ENCODE results near the gene MOSPD3. TPM values are rescaled to one million over a fixed set of nuclear protein-coding genes. Genes with fewer than 3 reads are reported as not detected.

The MOSPD3 gene
- total RNA-seq, 1 experiment from 2014 or later: 25.0 TPM

GRCh38 chr7:100649826-100650565, 37.7 kb downstream of the MOSPD3 start:
- H3K36me3 ChIP-seq (ENCODE audit: control insufficient read depth, insufficient read depth, low read length): no peaks in the 10 kb centered on the region
- no peak overlapping the region for H3K4me3 ChIP-seq (ENCODE audit: low read depth in 2 of 2, low read length in 2 of 2)
- intact Hi-C loops (cut with micrococcal nuclease; ENCODE audit: unreplicated experiment) (no loop called here), in situ Hi-C loops (cut with HindIII; ENCODE audit: low pct_unique_long_range_greater_than_20kb, low sequenced_read_pairs) (no loop called here)
- CTCF ChIA-PET: no interaction called here
- TF ChIP-seq, protein P1, sequence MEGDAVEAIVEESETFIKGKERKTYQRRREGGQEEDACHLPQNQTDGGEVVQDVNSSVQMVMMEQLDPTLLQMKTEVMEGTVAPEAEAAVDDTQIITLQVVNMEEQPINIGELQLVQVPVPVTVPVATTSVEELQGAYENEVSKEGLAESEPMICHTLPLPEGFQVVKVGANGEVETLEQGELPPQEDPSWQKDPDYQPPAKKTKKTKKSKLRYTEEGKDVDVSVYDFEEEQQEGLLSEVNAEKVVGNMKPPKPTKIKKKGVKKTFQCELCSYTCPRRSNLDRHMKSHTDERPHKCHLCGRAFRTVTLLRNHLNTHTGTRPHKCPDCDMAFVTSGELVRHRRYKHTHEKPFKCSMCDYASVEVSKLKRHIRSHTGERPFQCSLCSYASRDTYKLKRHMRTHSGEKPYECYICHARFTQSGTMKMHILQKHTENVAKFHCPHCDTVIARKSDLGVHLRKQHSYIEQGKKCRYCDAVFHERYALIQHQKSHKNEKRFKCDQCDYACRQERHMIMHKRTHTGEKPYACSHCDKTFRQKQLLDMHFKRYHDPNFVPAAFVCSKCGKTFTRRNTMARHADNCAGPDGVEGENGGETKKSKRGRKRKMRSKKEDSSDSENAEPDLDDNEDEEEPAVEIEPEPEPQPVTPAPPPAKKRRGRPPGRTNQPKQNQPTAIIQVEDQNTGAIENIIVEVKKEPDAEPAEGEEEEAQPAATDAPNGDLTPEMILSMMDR (IDR thresholded peaks at IDR 0.05): no peak
- TF ChIP-seq TCF7L2 (IDR thresholded peaks at IDR 0.05; ENCODE audit: low read depth, low read length): no peak
- TF ChIP-seq, protein P2, sequence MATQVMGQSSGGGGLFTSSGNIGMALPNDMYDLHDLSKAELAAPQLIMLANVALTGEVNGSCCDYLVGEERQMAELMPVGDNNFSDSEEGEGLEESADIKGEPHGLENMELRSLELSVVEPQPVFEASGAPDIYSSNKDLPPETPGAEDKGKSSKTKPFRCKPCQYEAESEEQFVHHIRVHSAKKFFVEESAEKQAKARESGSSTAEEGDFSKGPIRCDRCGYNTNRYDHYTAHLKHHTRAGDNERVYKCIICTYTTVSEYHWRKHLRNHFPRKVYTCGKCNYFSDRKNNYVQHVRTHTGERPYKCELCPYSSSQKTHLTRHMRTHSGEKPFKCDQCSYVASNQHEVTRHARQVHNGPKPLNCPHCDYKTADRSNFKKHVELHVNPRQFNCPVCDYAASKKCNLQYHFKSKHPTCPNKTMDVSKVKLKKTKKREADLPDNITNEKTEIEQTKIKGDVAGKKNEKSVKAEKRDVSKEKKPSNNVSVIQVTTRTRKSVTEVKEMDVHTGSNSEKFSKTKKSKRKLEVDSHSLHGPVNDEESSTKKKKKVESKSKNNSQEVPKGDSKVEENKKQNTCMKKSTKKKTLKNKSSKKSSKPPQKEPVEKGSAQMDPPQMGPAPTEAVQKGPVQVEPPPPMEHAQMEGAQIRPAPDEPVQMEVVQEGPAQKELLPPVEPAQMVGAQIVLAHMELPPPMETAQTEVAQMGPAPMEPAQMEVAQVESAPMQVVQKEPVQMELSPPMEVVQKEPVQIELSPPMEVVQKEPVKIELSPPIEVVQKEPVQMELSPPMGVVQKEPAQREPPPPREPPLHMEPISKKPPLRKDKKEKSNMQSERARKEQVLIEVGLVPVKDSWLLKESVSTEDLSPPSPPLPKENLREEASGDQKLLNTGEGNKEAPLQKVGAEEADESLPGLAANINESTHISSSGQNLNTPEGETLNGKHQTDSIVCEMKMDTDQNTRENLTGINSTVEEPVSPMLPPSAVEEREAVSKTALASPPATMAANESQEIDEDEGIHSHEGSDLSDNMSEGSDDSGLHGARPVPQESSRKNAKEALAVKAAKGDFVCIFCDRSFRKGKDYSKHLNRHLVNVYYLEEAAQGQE (IDR thresholded peaks at IDR 0.05; ENCODE audit: insufficient read depth in 1 of 2, low read depth in 2 of 2, low read length in 1 of 2): no peak
- no peaks in the 10 kb centered on the region for H3K9me3 ChIP-seq (ENCODE audit: control insufficient read depth, insufficient read depth, low read depth, low read length)
- no peaks in the 10 kb centered on the region for H3K27me3 ChIP-seq (ENCODE audit: control insufficient read depth, insufficient read depth, low read length)
- no peak for DNase-seq (ENCODE audit: low read depth, low spot score)
- POLR2A ChIA-PET: interaction anchor here (0.5 kb wide), 1 partner anchor 48 kb away, joined by 4 read pairs; the partner anchor contains the start of gene PCOLCE
- ATAC-seq: no peak
- no TSS peak for BruUV-seq (replicated peaks)
- H3K27ac ChIP-seq (ENCODE audit: low read length): no peak overlapping the region
- no peaks in the 10 kb centered on the region for H3K4me1 ChIP-seq (ENCODE audit: control insufficient read depth, insufficient read depth, low read length)

DNA sequence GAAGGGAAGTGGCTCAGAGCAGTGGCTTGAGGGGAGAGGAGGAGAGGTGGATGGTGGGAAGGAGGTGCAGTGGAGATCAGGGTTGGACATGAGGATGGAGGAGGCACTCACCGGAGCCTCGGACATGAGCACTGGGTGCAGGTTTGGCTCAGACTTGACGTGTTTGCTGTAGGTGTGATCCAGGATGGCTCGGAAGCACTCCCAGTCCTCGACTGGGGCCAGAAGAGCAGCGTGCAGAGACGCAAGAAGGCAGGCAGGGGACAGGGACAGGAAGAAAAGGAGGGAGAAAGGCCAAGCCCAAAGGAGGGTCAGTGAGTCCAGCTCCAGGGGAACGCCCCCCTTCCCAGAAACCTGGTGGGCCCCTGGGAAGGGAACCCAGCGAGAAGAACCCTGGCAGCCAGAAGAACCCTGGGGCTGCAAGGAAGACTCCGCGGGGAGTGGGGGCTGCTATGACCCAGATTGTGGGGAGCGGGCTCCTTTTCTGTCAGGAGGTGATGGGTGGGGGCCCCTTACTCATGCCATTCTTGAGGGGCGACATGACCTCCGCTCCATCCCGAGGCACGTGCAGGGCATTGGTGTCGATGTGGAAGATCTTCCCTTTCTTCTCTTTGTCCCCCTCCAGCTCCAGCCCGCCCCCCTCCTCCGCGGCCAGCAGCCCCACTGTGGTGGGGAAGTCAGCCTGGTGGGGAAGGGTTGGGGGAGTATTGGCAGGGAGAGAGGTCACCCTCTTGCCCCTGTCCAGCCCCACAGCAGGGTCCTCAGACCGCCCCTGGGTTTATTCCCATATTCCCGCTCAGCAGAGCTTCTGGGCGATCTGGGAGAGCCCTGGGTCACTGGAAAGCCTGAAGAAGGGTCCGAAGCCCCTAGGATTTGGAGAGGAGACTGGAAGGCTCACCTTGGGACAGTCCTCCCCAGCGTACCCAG, 42.8 kb downstream of the MOSPD3 start:
- ChIA-PET CTCF (no interaction called here), POLR2A (no interaction called here)
- intact Hi-C loops (cut with micrococcal nuclease; ENCODE audit: unreplicated experiment): no loop called here
- H3K9me3 ChIP-seq (ENCODE audit: control insufficient read depth, insufficient read depth, low read depth, low read length): no peaks in the 10 kb centered on the region
- no peaks in the 10 kb centered on the region for H3K36me3 ChIP-seq (ENCODE audit: control insufficient read depth, insufficient read depth, low read length)
- in situ Hi-C loops (cut with HindIII; ENCODE audit: low pct_unique_long_range_greater_than_20kb, low sequenced_read_pairs): no loop called here
- H3K27ac ChIP-seq (ENCODE audit: low read length): no peak overlapping the region
- H3K4me3 ChIP-seq (ENCODE audit: low read depth in 2 of 2, low read length in 2 of 2): no peak overlapping the region; a peak in 1 of 4 replicates
- no peaks in the 10 kb centered on the region for H3K27me3 ChIP-seq (ENCODE audit: control insufficient read depth, insufficient read depth, low read length)
- peak; percentile 61 for ATAC-seq
- no peaks in the 10 kb centered on the region for H3K4me1 ChIP-seq (ENCODE audit: control insufficient read depth, insufficient read depth, low read length)
- BruUV-seq (replicated peaks): no TSS peak
- no peak for DNase-seq (ENCODE audit: low read depth, low spot score)
- no peak for TF ChIP-seq POLR2AphosphoS5 (IDR thresholded peaks at IDR 0.05; ENCODE audit: low read depth, low read length)
- no peak for TF ChIP-seq TCF7L2 (IDR thresholded peaks at IDR 0.05; ENCODE audit: low read depth, low read length)
- TF ChIP-seq SIN3A (IDR thresholded peaks at IDR 0.05; ENCODE audit: borderline replicate concordance, insufficient read depth, low read depth, low read length): no peak
- TF ChIP-seq, protein P2 (IDR thresholded peaks at IDR 0.05; ENCODE audit: insufficient read depth in 1 of 2, low read depth in 2 of 2, low read length in 1 of 2): no peak
- TF ChIP-seq, protein P1 (IDR thresholded peaks at IDR 0.05): no peak
